Chondrocyte (in vitro differentiated cells): ENCODE results near the gene MRPL33. TPM values are rescaled to one million over a fixed set of nuclear protein-coding genes. Genes with fewer than 3 reads are reported as not detected.
A peak's percentile ranks its signal among the peaks of the same experiment; 100 is the strongest.

Experiments used
- DNase-seq: peaks from one replicate; pipeline ENCODE4 v3.0.0; 2021; ENCODE audit warnings: mixed read lengths, low spot score
- H3K27ac Mint-ChIP-seq: one replicate; pipeline ENCODE4 v1.8.0; 2021; ENCODE audit warnings: mild to moderate bottlenecking, moderate library complexity, mixed read lengths; ENCODE audit not compliant: unreplicated experiment
- H3K27me3 Mint-ChIP-seq: 2 replicates; pipeline ENCODE4 v1.8.0; 2021; ENCODE audit warnings: low read depth, mixed read lengths
- H3K36me3 Mint-ChIP-seq: 2 replicates; pipeline ENCODE4 v1.8.0; 2021; ENCODE audit warnings: low read depth, mixed read lengths
- H3K4me1 Mint-ChIP-seq: 2 replicates; pipeline ENCODE4 v1.8.0; 2021; ENCODE audit warnings: low read depth, mild to moderate bottlenecking, mixed read lengths
- H3K4me3 Mint-ChIP-seq: one replicate; pipeline ENCODE4 v1.8.0; 2021; ENCODE audit warnings: mild to moderate bottlenecking, moderate library complexity, mixed read lengths; ENCODE audit not compliant: unreplicated experiment
- H3K9me3 Mint-ChIP-seq: 2 replicates; pipeline ENCODE4 v1.8.0; 2021; ENCODE audit warnings: low read depth, mixed read lengths
- CTCF ChIP-seq: fragments of 200-600 bp; sonication (generic); IDR thresholded peaks from 2 replicates; pipeline ENCODE4 v1.5.0; 2021; ENCODE audit warnings: antibody characterized with exemption, mild to moderate bottlenecking, moderate library complexity
- total RNA-seq: library from RNA; stranded (reverse); gene quantifications from 3 replicates; pipeline ENCODE4 v1.2.1, GENCODE V29; 2021

The MRPL33 gene
- total RNA-seq, 1 donor from 2014 or later = 59.9 TPM

GRCh38 chr2:27771202-27771547, 344 bp upstream of the MRPL33 start:
- DNase-seq = no peak
- no peaks in the 10 kb centered on the region for H3K27me3 Mint-ChIP-seq
- H3K36me3 Mint-ChIP-seq = peaks cover 8% of the 10 kb centered on the region
- H3K4me1 Mint-ChIP-seq = peaks cover 42% of the 10 kb centered on the region
- no peak for TF ChIP-seq CTCF
- H3K27ac Mint-ChIP-seq = peak overlapping the region; percentile 98
- H3K4me3 Mint-ChIP-seq = peak overlapping the region; percentile 99
- no peaks in the 10 kb centered on the region for H3K9me3 Mint-ChIP-seq

GRCh38 chr2:27772804-27773203, 1.3 kb downstream of the MRPL33 start:
- no peaks in the 10 kb centered on the region for H3K27me3 Mint-ChIP-seq
- no peak for TF ChIP-seq CTCF
- peaks cover 51% of the 10 kb centered on the region for H3K4me1 Mint-ChIP-seq
- peaks cover 8% of the 10 kb centered on the region for H3K36me3 Mint-ChIP-seq
- no peak for DNase-seq
- H3K9me3 Mint-ChIP-seq = no peaks in the 10 kb centered on the region
- peak overlapping the region; percentile 69 for H3K27ac Mint-ChIP-seq
- H3K4me3 Mint-ChIP-seq = peak overlapping the region; percentile 99

- DNase-seq = no peak
- Mint-ChIP-seq H3K4me3 (peak overlapping the region; percentile 33), H3K27me3 (no peaks in the 10 kb centered on the region), H3K9me3 (no peaks in the 10 kb centered on the region), H3K27ac (no peak overlapping the region), H3K4me1 (peaks cover 55% of the 10 kb centered on the region), H3K36me3 (peaks cover 11% of the 10 kb centered on the region)
- no peak for TF ChIP-seq CTCF
Measured at GRCh38 chr2:27773959-27774358, 2.4 kb downstream of the MRPL33 start.

- peaks cover 57% of the 10 kb centered on the region for H3K4me1 Mint-ChIP-seq
- peaks cover 16% of the 10 kb centered on the region for H3K36me3 Mint-ChIP-seq
- DNase-seq = no peak
- no peak for TF ChIP-seq CTCF
- no peaks in the 10 kb centered on the region for H3K9me3 Mint-ChIP-seq
- no peaks in the 10 kb centered on the region for H3K27me3 Mint-ChIP-seq
- H3K27ac Mint-ChIP-seq = peak overlapping the region; percentile 68
- H3K4me3 Mint-ChIP-seq = peak overlapping the region; percentile 10
Measured at GRCh38 chr2:27776097-27776496, 4.6 kb downstream of the MRPL33 start.

GRCh38 chr2:27776696-27777095, 5.2 kb downstream of the MRPL33 start:
- no peak for TF ChIP-seq CTCF
- DNase-seq = no peak
- no peak overlapping the region for H3K27ac Mint-ChIP-seq
- H3K36me3 Mint-ChIP-seq = peaks cover 16% of the 10 kb centered on the region
- no peak overlapping the region for H3K4me3 Mint-ChIP-seq
- peaks cover 53% of the 10 kb centered on the region for H3K4me1 Mint-ChIP-seq
- no peaks in the 10 kb centered on the region for H3K27me3 Mint-ChIP-seq
- H3K9me3 Mint-ChIP-seq = no peaks in the 10 kb centered on the region
